Neuronal stem cell (in vitro differentiated cells): ENCODE data around the gene IDNK.

Experiments
- DNase-seq: peaks from one replicate; pipeline ENCODE4 v3.0.0-alpha.2; 2013; ENCODE audit warnings: low spot score
- H2AFZ ChIP-seq: one replicate; pipeline ENCODE4 v1.6.1; 2013; ENCODE audit warnings: mild to moderate bottlenecking, low read length, inconsistent platforms
- H2AK5ac ChIP-seq: 2 replicates; pipeline ENCODE4 v1.6.1; 2013; ENCODE audit warnings: low read depth, mild to moderate bottlenecking, inconsistent platforms, low read length, moderate library complexity, mixed read lengths
- H2BK120ac ChIP-seq: 2 replicates; pipeline ENCODE4 v1.6.1; 2013; ENCODE audit warnings: low read depth, mild to moderate bottlenecking, inconsistent platforms, low read length, moderate library complexity, mixed read lengths
- H2BK12ac ChIP-seq: one replicate; pipeline ENCODE4 v1.6.1; 2013; ENCODE audit warnings: low read length, inconsistent platforms
- H2BK15ac ChIP-seq: 2 replicates; pipeline ENCODE4 v1.6.1; 2013; ENCODE audit warnings: mild to moderate bottlenecking, low read length, inconsistent platforms, mixed read lengths
- H2BK5ac ChIP-seq: one replicate; pipeline ENCODE4 v1.6.1; 2013; ENCODE audit warnings: inconsistent platforms, mild to moderate bottlenecking, low read length, moderate library complexity
- H3K14ac ChIP-seq: one replicate; pipeline ENCODE4 v1.6.1; 2013; ENCODE audit warnings: low read length, inconsistent platforms
- H3K18ac ChIP-seq: 2 replicates; pipeline ENCODE4 v1.6.1; 2013; ENCODE audit warnings: low read length, inconsistent platforms
- H3K23ac ChIP-seq: 2 replicates; pipeline ENCODE4 v1.6.1; 2013; ENCODE audit warnings: low read depth, mild to moderate bottlenecking, mixed read lengths, low read length, inconsistent platforms; ENCODE audit not compliant: poor library complexity
- H3K27ac ChIP-seq: replicated peaks from 3 replicates; pipeline ENCODE4 v1.5.1; 2013; ENCODE audit warnings: low read length, inconsistent platforms
- H3K27me3 ChIP-seq, 3 experiments: 2 replicates each; pipeline ENCODE4 v1.6.1; 2013; ENCODE audit warnings: low read length in 3 of 3, mild to moderate bottlenecking in 2 of 3, inconsistent platforms in 1 of 3, low read depth in 1 of 3, mixed read lengths in 1 of 3, moderate library complexity in 1 of 3; ENCODE audit not compliant: control insufficient read depth in 3 of 3, insufficient read depth in 3 of 3
- H3K36me3 ChIP-seq, 2 donors: replicated peaks in 1 of 2; 2 replicates each; pipeline ENCODE4 v1.6.1; 2013; ENCODE audit warnings: low read length in 2 of 2; ENCODE audit not compliant: control insufficient read depth in 2 of 2, insufficient read depth in 2 of 2
- H3K4ac ChIP-seq: 2 replicates; pipeline ENCODE4 v1.6.1; 2013; ENCODE audit warnings: inconsistent platforms, mild to moderate bottlenecking, low read length, moderate library complexity
- H3K4me1 ChIP-seq, 2 donors: 1 replicate in 1 of 2; 2 replicates in 1 of 2; pipeline ENCODE4 v1.6.1; 2013; ENCODE audit warnings: low read length in 2 of 2, low read depth in 1 of 2; ENCODE audit not compliant: control insufficient read depth in 2 of 2, insufficient read depth in 1 of 2
- H3K4me2 ChIP-seq: one replicate; pipeline ENCODE4 v1.6.1; 2013; ENCODE audit warnings: mild to moderate bottlenecking, low read length, inconsistent platforms; ENCODE audit not compliant: insufficient read depth, poor library complexity, severe bottlenecking
- H3K4me3 ChIP-seq, 2 donors: 2 replicates each; pipeline ENCODE4 v1.5.1; 2013; ENCODE audit warnings: low read length in 2 of 2, mild to moderate bottlenecking in 2 of 2, inconsistent platforms in 1 of 2, moderate library complexity in 1 of 2
- H3K79me1 ChIP-seq: one replicate; pipeline ENCODE4 v1.6.1; 2013; ENCODE audit warnings: low read depth, mild to moderate bottlenecking, inconsistent platforms, low read length, moderate library complexity
- H3K9ac ChIP-seq: one replicate; pipeline ENCODE4 v1.6.1; 2013; ENCODE audit warnings: mild to moderate bottlenecking, low read depth, low read length, inconsistent platforms; ENCODE audit not compliant: poor library complexity
- H3K9me3 ChIP-seq, 2 donors: replicated peaks in 1 of 2; 2 replicates each; pipeline versions ENCODE3 to v1.6.1; 2013; ENCODE audit warnings: low read length in 2 of 2, mild to moderate bottlenecking in 2 of 2, inconsistent platforms in 1 of 2, low read depth in 1 of 2, mixed read lengths in 1 of 2, moderate library complexity in 1 of 2; ENCODE audit not compliant: control insufficient read depth in 2 of 2, insufficient read depth in 1 of 2
- H4K8ac ChIP-seq: one replicate; pipeline ENCODE4 v1.6.1; 2013; ENCODE audit warnings: low read depth, mild to moderate bottlenecking, inconsistent platforms, low read length, moderate library complexity
- H4K91ac ChIP-seq: one replicate; pipeline ENCODE4 v1.6.1; 2013; ENCODE audit warnings: low read length, low read depth, mild to moderate bottlenecking, inconsistent platforms; ENCODE audit not compliant: poor library complexity
- WGBS, 2 donors: extraction: QIAGEN DNeasy Blood & Tissue Kit; methylation state at CpG; one replicate each; pipeline ENCODE4 v1.1.7; 2013; ENCODE audit warnings: missing lambda C conversion rate in 2 of 2, mixed read lengths in 1 of 2; ENCODE audit not compliant: insufficient read length in 2 of 2, insufficient replicate concordance in 1 of 2; ENCODE audit errors: extremely low coverage in 2 of 2; 5-methylcytosine and 5-hydroxymethylcytosine counted together

IDNK gene

DNA sequence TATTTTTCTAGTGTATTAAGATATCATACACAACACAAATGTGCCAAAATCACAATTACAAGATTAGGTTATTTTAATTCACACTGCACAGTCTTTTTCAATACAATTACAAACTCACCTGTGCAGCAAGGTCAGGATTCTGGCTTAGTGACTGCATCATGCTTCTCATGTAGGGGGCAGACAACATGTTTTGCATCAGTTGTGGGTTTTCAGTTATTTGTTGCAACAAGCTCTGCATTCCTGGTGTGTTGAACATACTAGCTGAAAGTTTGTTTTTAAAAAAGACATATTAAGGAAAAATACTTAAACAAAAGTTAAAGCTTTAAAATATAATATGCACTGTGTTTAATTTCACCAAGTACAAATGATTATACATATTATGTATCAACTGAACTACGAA is 46.1 kb downstream of the IDNK start:
- H2BK120ac ChIP-seq, result no peak overlapping the region
- no peaks in the 10 kb centered on the region for H3K27me3 ChIP-seq
- H3K9ac ChIP-seq, result no peak overlapping the region
- no peak overlapping the region for H2AFZ ChIP-seq
- no peak overlapping the region for H3K18ac ChIP-seq
- H3K14ac ChIP-seq, result no peak overlapping the region
- H3K79me1 ChIP-seq, result no peaks in the 10 kb centered on the region
- no peak overlapping the region for H3K4me3 ChIP-seq
- no peak overlapping the region for H4K91ac ChIP-seq
- H3K27ac ChIP-seq, result no peak overlapping the region
- H2AK5ac ChIP-seq, result no peak overlapping the region
- no peak overlapping the region for H2BK15ac ChIP-seq
- H3K36me3 ChIP-seq, result peaks cover 15 to 96% of the 10 kb centered on the region in 2 donors
- no peak overlapping the region for H4K8ac ChIP-seq
- H3K4me2 ChIP-seq, result no peak overlapping the region
- no peak for DNase-seq
- H3K9me3 ChIP-seq, result no peaks in the 10 kb centered on the region
- H2BK12ac ChIP-seq, result no peak overlapping the region
- H2BK5ac ChIP-seq, result no peak overlapping the region
- no CpG with 5 or more reads among the region's 1 CpG for WGBS, 2 donors
- H3K4ac ChIP-seq, result no peak overlapping the region
- no peak overlapping the region for H3K23ac ChIP-seq
- H3K4me1 ChIP-seq, result no peaks in the 10 kb centered on the region

- Histone ChIP-seq H2AFZ (no peak overlapping the region), H3K4me3 (no peak overlapping the region), H3K4ac (no peak overlapping the region), H3K9me3 (no peaks in the 10 kb centered on the region), H3K79me1 (no peaks in the 10 kb centered on the region), H4K8ac (no peak overlapping the region), H3K27ac (no peak overlapping the region), H2BK5ac (no peak overlapping the region), H3K14ac (no peak overlapping the region), H3K9ac (no peak overlapping the region), H3K27me3 (no peaks in the 10 kb centered on the region), H4K91ac (no peak overlapping the region), H3K4me2 (no peak overlapping the region), H3K36me3 (peaks cover 13 to 96% of the 10 kb centered on the region in 2 donors), H2BK15ac (no peak overlapping the region), H2AK5ac (no peak overlapping the region), H3K18ac (no peak overlapping the region), H3K4me1 (no peaks in the 10 kb centered on the region), H2BK120ac (no peak overlapping the region), H3K23ac (no peak overlapping the region), H2BK12ac (no peak overlapping the region)
- no CpG with 5 or more reads among the region's 5 CpGs for WGBS, 2 donors
- DNase-seq, result no peak
Observed at GRCh38 chr9:83670381-83670780, 47.4 kb downstream of the IDNK start.

GRCh38 chr9:83671451-83671850 is 48.5 kb downstream of the IDNK start:
- H3K4me2 ChIP-seq, result no peak overlapping the region
- H3K4ac ChIP-seq, result no peak overlapping the region
- no peak overlapping the region for H4K8ac ChIP-seq
- no peaks in the 10 kb centered on the region for H3K27me3 ChIP-seq
- H3K9me3 ChIP-seq, result no peaks in the 10 kb centered on the region
- H3K23ac ChIP-seq, result no peak overlapping the region
- no peak for DNase-seq
- no peaks in the 10 kb centered on the region for H3K79me1 ChIP-seq
- no peak overlapping the region for H2BK120ac ChIP-seq
- H2BK5ac ChIP-seq, result no peak overlapping the region
- no peak overlapping the region for H2BK12ac ChIP-seq
- no peak overlapping the region for H3K4me3 ChIP-seq
- WGBS, 2 donors, result no CpG with 5 or more reads among the region's 1 CpG
- H2AFZ ChIP-seq, result no peak overlapping the region
- no peak overlapping the region for H2AK5ac ChIP-seq
- no peak overlapping the region for H2BK15ac ChIP-seq
- H4K91ac ChIP-seq, result no peak overlapping the region
- H3K9ac ChIP-seq, result no peak overlapping the region
- H3K18ac ChIP-seq, result no peak overlapping the region
- H3K4me1 ChIP-seq, result no peaks in the 10 kb centered on the region
- H3K27ac ChIP-seq, result no peak overlapping the region
- H3K14ac ChIP-seq, result no peak overlapping the region
- H3K36me3 ChIP-seq, result peaks cover 13 to 96% of the 10 kb centered on the region in 2 donors

- H2AK5ac ChIP-seq, result no peak overlapping the region
- H3K9ac ChIP-seq, result no peak overlapping the region
- H2AFZ ChIP-seq, result no peak overlapping the region
- H3K79me1 ChIP-seq, result no peaks in the 10 kb centered on the region
- no peak overlapping the region for H4K91ac ChIP-seq
- no peak for DNase-seq
- no peak overlapping the region for H3K23ac ChIP-seq
- H3K27ac ChIP-seq, result no peak overlapping the region
- H2BK12ac ChIP-seq, result no peak overlapping the region
- no CpG with 5 or more reads among the region's 1 CpG for WGBS, 2 donors
- H3K4me2 ChIP-seq, result no peak overlapping the region
- H3K4ac ChIP-seq, result no peak overlapping the region
- no peaks in the 10 kb centered on the region for H3K4me1 ChIP-seq
- H2BK15ac ChIP-seq, result no peak overlapping the region
- no peaks in the 10 kb centered on the region for H3K9me3 ChIP-seq
- H2BK5ac ChIP-seq, result no peak overlapping the region
- peaks cover 21 to 96% of the 10 kb centered on the region in 2 donors for H3K36me3 ChIP-seq
- no peaks in the 10 kb centered on the region for H3K27me3 ChIP-seq
- no peak overlapping the region for H3K14ac ChIP-seq
- no peak overlapping the region for H4K8ac ChIP-seq
- H3K4me3 ChIP-seq, result no peak overlapping the region
- no peak overlapping the region for H2BK120ac ChIP-seq
- no peak overlapping the region for H3K18ac ChIP-seq
Observed at GRCh38 chr9:83675466-83675865, 52.5 kb downstream of the IDNK start.
